Nephron progenitor cell (in vitro differentiated cells): Measurements from ENCODE around the gene DCTPP1.
A peak's percentile ranks its signal among the peaks of the same experiment; 100 is the strongest.

Experiments used
- DNase-seq: peaks from one replicate; pipeline ENCODE4 v3.0.0; 2021
- H3K27ac Mint-ChIP-seq: 2 replicates; pipeline ENCODE4 v1.8.0; 2021; ENCODE audit warnings: mild to moderate bottlenecking, moderate library complexity, mixed read lengths
- H3K27me3 Mint-ChIP-seq: 2 replicates; pipeline ENCODE4 v1.8.0; 2021; ENCODE audit warnings: mild to moderate bottlenecking, low read depth, mixed read lengths; ENCODE audit not compliant: poor library complexity
- H3K36me3 Mint-ChIP-seq: 2 replicates; pipeline ENCODE4 v1.8.0; 2021; ENCODE audit warnings: low read depth, mixed read lengths
- H3K4me1 Mint-ChIP-seq: 2 replicates; pipeline ENCODE4 v1.8.0; 2021; ENCODE audit warnings: mixed read lengths
- H3K4me3 Mint-ChIP-seq: 2 replicates; pipeline ENCODE4 v1.8.0; 2021; ENCODE audit warnings: mild to moderate bottlenecking, moderate library complexity, mixed read lengths
- H3K9me3 Mint-ChIP-seq: 2 replicates; pipeline ENCODE4 v1.8.0; 2021; ENCODE audit warnings: mild to moderate bottlenecking, moderate library complexity, mixed read lengths
- CTCF ChIP-seq: fragments of 200-600 bp; sonication (generic); IDR thresholded peaks from 2 replicates; pipeline ENCODE4 v1.5.0; 2021; ENCODE audit warnings: antibody characterized with exemption

The DCTPP1 gene

GRCh38 chr16:30381291-30382041 lies 48.4 kb downstream of the DCTPP1 start:
- H3K9me3 Mint-ChIP-seq: peaks cover 4% of the 10 kb centered on the region
- no peak overlapping the region for H3K4me3 Mint-ChIP-seq
- TF ChIP-seq CTCF: no peak
- H3K27me3 Mint-ChIP-seq: peaks cover 4% of the 10 kb centered on the region
- peak overlapping the region; percentile 98 for H3K27ac Mint-ChIP-seq
- H3K36me3 Mint-ChIP-seq: peaks cover 9% of the 10 kb centered on the region
- DNase-seq: peak; percentile 53
- H3K4me1 Mint-ChIP-seq: peaks cover 60% of the 10 kb centered on the region

GRCh38 chr16:30380803-30381208 lies 49.0 kb downstream of the DCTPP1 start:
- DNase-seq: no peak
- peaks cover 9% of the 10 kb centered on the region for H3K36me3 Mint-ChIP-seq
- H3K27ac Mint-ChIP-seq: peak overlapping the region; percentile 98
- peaks cover 64% of the 10 kb centered on the region for H3K4me1 Mint-ChIP-seq
- no peak for TF ChIP-seq CTCF
- peak overlapping the region; percentile 52 for H3K4me3 Mint-ChIP-seq
- peaks cover 4% of the 10 kb centered on the region for H3K9me3 Mint-ChIP-seq
- peaks cover 4% of the 10 kb centered on the region for H3K27me3 Mint-ChIP-seq

GRCh38 chr16:30380072-30380802 lies 49.6 kb downstream of the DCTPP1 start:
- Mint-ChIP-seq H3K27ac (peak overlapping the region; percentile 98), H3K27me3 (peaks cover 4% of the 10 kb centered on the region), H3K9me3 (no peaks in the 10 kb centered on the region), H3K4me3 (peak overlapping the region; percentile 86), H3K4me1 (peaks cover 70% of the 10 kb centered on the region), H3K36me3 (peaks cover 5% of the 10 kb centered on the region)
- no peak for TF ChIP-seq CTCF
- DNase-seq: no peak

GRCh38 chr16:30379158-30379783 lies 50.6 kb downstream of the DCTPP1 start:
- TF ChIP-seq CTCF: no peak
- Mint-ChIP-seq H3K27me3 (peaks cover 4% of the 10 kb centered on the region), H3K9me3 (no peaks in the 10 kb centered on the region), H3K4me3 (peak overlapping the region; percentile 86), H3K4me1 (peaks cover 78% of the 10 kb centered on the region), H3K36me3 (peaks cover 5% of the 10 kb centered on the region), H3K27ac (peak overlapping the region; percentile 98)
- DNase-seq: no peak

- peak; percentile 100 for DNase-seq
These were observed 51.3 kb downstream of the DCTPP1 start for GRCh38 chr16:30378236-30379157.

More at GRCh38 chr16:30378236-30379157, 51.3 kb downstream of the DCTPP1 start:
- peaks cover 5% of the 10 kb centered on the region for H3K36me3 Mint-ChIP-seq
- H3K27ac Mint-ChIP-seq: peak overlapping the region; percentile 100
- H3K27me3 Mint-ChIP-seq: peaks cover under 1% of the 10 kb centered on the region
- H3K4me1 Mint-ChIP-seq: peaks cover 74% of the 10 kb centered on the region
- no peaks in the 10 kb centered on the region for H3K9me3 Mint-ChIP-seq
- H3K4me3 Mint-ChIP-seq: peak overlapping the region; percentile 86
- TF ChIP-seq CTCF: no peak
